MM.1S (cell line): ENCODE data around the gene BAZ1B.
"Not testable (repeated sequence)": the region's sequence is repeated elsewhere in the genome, so short reads cannot be mapped to it uniquely, and the experiment has no call there.

ENCODE experiments used
- EZH2 ChIP-seq: fragments of 300-600 bp; sonication (generic); optimal IDR thresholded peaks from 2 replicates; pipeline ENCODE3; 2017; ENCODE audit warnings: low read depth, mild to moderate bottlenecking, antibody characterized with exemption, low read length, mixed read lengths
- TF ChIP-seq, protein P1 (sequence below): fragments of 300-600 bp; sonication (generic); IDR thresholded peaks from 2 replicates; pipeline ENCODE4 v1.5.1; 2016; ENCODE audit warnings: antibody characterized with exemption, low read length, mixed read lengths

DNA sequence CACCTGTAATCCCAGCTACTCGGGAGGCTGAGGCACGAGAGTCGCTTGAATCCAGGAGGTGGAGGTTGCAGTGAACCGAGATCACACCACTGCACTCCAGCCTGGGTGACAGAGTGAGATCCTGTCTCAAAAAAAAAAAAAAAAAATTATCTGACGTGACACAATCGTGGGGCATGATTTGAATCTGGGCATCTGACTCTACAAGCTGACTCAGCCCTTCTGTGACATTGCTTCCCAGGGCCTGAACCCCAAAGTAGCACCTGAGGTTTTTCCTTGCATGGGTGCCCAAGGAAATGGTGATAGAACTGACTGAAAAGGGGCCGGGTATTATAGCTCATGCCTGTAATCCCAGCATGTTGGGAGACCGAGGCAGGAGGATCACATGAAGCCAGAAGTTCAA lies 101.5 kb downstream of the BAZ1B start:
- TF ChIP-seq EZH2 = not testable (repeated sequence)
- TF ChIP-seq, protein P1, sequence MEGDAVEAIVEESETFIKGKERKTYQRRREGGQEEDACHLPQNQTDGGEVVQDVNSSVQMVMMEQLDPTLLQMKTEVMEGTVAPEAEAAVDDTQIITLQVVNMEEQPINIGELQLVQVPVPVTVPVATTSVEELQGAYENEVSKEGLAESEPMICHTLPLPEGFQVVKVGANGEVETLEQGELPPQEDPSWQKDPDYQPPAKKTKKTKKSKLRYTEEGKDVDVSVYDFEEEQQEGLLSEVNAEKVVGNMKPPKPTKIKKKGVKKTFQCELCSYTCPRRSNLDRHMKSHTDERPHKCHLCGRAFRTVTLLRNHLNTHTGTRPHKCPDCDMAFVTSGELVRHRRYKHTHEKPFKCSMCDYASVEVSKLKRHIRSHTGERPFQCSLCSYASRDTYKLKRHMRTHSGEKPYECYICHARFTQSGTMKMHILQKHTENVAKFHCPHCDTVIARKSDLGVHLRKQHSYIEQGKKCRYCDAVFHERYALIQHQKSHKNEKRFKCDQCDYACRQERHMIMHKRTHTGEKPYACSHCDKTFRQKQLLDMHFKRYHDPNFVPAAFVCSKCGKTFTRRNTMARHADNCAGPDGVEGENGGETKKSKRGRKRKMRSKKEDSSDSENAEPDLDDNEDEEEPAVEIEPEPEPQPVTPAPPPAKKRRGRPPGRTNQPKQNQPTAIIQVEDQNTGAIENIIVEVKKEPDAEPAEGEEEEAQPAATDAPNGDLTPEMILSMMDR = not testable (repeated sequence)
